CD4-positive, alpha-beta memory T cell (primary cell): ENCODE measurements around the gene HDAC7. TPM values are rescaled to one million over a fixed set of nuclear protein-coding genes. Genes with fewer than 3 reads are reported as not detected.
A peak's percentile ranks its signal among the peaks of the same experiment; 100 is the strongest.

Source experiments
- CTCF ChIA-PET: fragments of 350-600 bp; sonication (Branson Sonifier 250); formaldehyde crosslinking; loops from one replicate; lab custom pipeline; 2021; ENCODE audit warnings: inconsistent platforms; ENCODE audit not compliant: partially characterized antibody; lab: Charles Lee
- POLR2A ChIA-PET: fragments of 350-600 bp; sonication (Branson Sonifier 250); formaldehyde crosslinking; loops from one replicate; lab custom pipeline; 2021; ENCODE audit not compliant: partially characterized antibody; lab: Charles Lee
- DNase-seq, 5 donors: peaks; one replicate each; pipeline versions ENCODE4 v3.0.0 to v3.0.0-alpha.2; 2020 to 2022; ENCODE audit warnings: mixed read lengths in 1 of 5
- H3K27ac ChIP-seq: one replicate; pipeline ENCODE4 v1.7.0; 2013; ENCODE audit warnings: low read depth, low read length
- H3K27me3 ChIP-seq: 2 replicates; pipeline ENCODE4 v1.7.0; 2013; ENCODE audit warnings: mild to moderate bottlenecking, low read length, moderate library complexity; ENCODE audit not compliant: insufficient read depth
- H3K36me3 ChIP-seq: 2 replicates; pipeline ENCODE4 v1.7.0; 2013; ENCODE audit warnings: mild to moderate bottlenecking, low read length, moderate library complexity; ENCODE audit not compliant: insufficient read depth
- H3K4me1 ChIP-seq: 2 replicates; pipeline ENCODE4 v1.7.0; 2013; ENCODE audit warnings: mild to moderate bottlenecking, low read length, moderate library complexity; ENCODE audit not compliant: insufficient read depth
- H3K4me3 ChIP-seq, 2 donors: one replicate each; pipeline ENCODE4 v1.7.0; 2013; ENCODE audit warnings: low read length in 2 of 2, mild to moderate bottlenecking in 1 of 2
- H3K9me3 ChIP-seq, 2 donors: one replicate each; pipeline ENCODE4 v1.7.0; 2013; ENCODE audit warnings: low read length in 2 of 2, control low read depth in 1 of 2; ENCODE audit not compliant: control insufficient read depth in 1 of 2
- H3K27ac Mint-ChIP-seq, 7 donors: one replicate each; pipeline ENCODE4 v1.8.0; 2020 to 2021; ENCODE audit warnings: mixed read lengths in 7 of 7, mild to moderate bottlenecking in 6 of 7, inconsistent platforms in 3 of 7, moderate library complexity in 3 of 7
- H3K27me3 Mint-ChIP-seq, 2 donors: one replicate each; pipeline ENCODE4 v1.8.0; 2020 to 2021; ENCODE audit warnings: mixed read lengths in 2 of 2
- H3K36me3 Mint-ChIP-seq, 2 donors: one replicate each; pipeline ENCODE4 v1.8.0; 2020 to 2021; ENCODE audit warnings: mixed read lengths in 2 of 2, inconsistent platforms in 1 of 2, mild to moderate bottlenecking in 1 of 2
- H3K4me1 Mint-ChIP-seq, 4 donors: one replicate each; pipeline ENCODE4 v1.8.0; 2020 to 2021; ENCODE audit warnings: mixed read lengths in 4 of 4, mild to moderate bottlenecking in 1 of 4
- H3K4me3 Mint-ChIP-seq, 8 donors: one replicate each; pipeline ENCODE4 v1.8.0; 2020 to 2021; ENCODE audit warnings: mixed read lengths in 8 of 8, mild to moderate bottlenecking in 7 of 8, moderate library complexity in 6 of 8, inconsistent platforms in 3 of 8
- H3K9me3 Mint-ChIP-seq, 8 donors: one replicate each; pipeline ENCODE4 v1.8.0; 2020 to 2021; ENCODE audit warnings: mixed read lengths in 8 of 8, mild to moderate bottlenecking in 5 of 8, inconsistent platforms in 3 of 8, moderate library complexity in 1 of 8
- intact Hi-C: fragments of 100-400 bp; cut with micrococcal nuclease; formaldehyde crosslinking; loops from one replicate; pipeline ENCODE4 v1.15.1; 2023
- polyA plus RNA-seq, 2 donors: library from polyadenylated mRNA; unstranded; fragments of 300-500 nt; fragmentation: Illumina TruSeq; gene quantifications; one replicate each; pipeline ENCODE4 v1.2.3, GENCODE V29; 2021
- total RNA-seq, 2 experiments: library from RNA; stranded (reverse); gene quantifications; one replicate each; pipeline ENCODE4 v1.2.3, GENCODE V29; 2021

HDAC7 gene
- total and polyA plus RNA-seq, 4 experiments from 2014 or later, result 7.9 to 142 (median 83.1) TPM

DNA sequence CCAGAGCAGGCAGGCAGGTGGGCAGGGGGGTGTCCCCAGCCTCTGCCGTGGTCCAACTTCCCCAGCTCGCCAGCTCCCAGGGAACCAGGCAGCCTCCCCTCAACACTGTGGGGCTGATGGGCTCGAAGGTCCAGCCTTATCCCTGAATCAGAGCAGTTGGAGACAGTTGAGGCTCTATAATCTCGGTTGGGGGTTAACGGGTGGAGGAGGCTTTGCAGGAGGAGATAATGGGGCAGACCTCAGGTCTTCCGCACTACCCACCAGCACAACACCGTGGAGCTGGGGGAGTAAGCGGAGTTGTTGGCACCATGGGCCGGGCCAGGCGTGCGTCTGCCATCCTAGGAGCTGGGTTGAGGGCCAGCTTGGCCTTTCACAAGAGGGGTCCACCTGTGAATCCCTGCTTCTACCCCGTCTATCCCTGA lies 13.9 kb upstream of the HDAC7 start:
- peak overlapping the region; percentile 69 for H3K27ac ChIP-seq
- H3K27me3 ChIP-seq, result no peaks in the 10 kb centered on the region
- Mint-ChIP-seq H3K36me3 (no peaks in the 10 kb centered on the region), H3K9me3 (peaks cover 0 to 3% (median 0%) of the 10 kb centered on the region in 8 donors), H3K27me3 (no peaks in the 10 kb centered on the region), H3K27ac (peak overlapping the region; percentile 88 to 94 (median 93)), H3K4me1 (peaks cover 45 to 89% (median 70%) of the 10 kb centered on the region in 4 donors), H3K4me3 (peak overlapping the region in 5 of 8 donors; percentile 15 to 90 (median 23))
- POLR2A ChIA-PET, result interaction anchor here (0.8 to 19.2 kb wide), 14 partner anchors 9 to 323 kb away, joined by 3 to 516 read pairs (median 6); partner anchors contain the start of genes ASB8, HDAC7, RPAP3 and SLC48A1
- intact Hi-C loops, result loop anchor here (1.0 kb wide), 3 partner anchors 9 to 60 kb away; partner anchors contain the start of gene SLC48A1
- peak overlapping the region in 1 of 2 donors; percentile 35 for H3K4me3 ChIP-seq
- CTCF ChIA-PET, result interaction anchor here (0.8 to 22.4 kb wide), 10 partner anchors 8 to 120 kb away, joined by 3 to 568 read pairs (median 98); partner anchors contain the start of genes HDAC7 and SLC48A1
- no peak for DNase-seq
- peaks cover 85% of the 10 kb centered on the region for H3K4me1 ChIP-seq
- H3K36me3 ChIP-seq, result no peaks in the 10 kb centered on the region
- H3K9me3 ChIP-seq, result no peaks in the 10 kb centered on the region

DNA sequence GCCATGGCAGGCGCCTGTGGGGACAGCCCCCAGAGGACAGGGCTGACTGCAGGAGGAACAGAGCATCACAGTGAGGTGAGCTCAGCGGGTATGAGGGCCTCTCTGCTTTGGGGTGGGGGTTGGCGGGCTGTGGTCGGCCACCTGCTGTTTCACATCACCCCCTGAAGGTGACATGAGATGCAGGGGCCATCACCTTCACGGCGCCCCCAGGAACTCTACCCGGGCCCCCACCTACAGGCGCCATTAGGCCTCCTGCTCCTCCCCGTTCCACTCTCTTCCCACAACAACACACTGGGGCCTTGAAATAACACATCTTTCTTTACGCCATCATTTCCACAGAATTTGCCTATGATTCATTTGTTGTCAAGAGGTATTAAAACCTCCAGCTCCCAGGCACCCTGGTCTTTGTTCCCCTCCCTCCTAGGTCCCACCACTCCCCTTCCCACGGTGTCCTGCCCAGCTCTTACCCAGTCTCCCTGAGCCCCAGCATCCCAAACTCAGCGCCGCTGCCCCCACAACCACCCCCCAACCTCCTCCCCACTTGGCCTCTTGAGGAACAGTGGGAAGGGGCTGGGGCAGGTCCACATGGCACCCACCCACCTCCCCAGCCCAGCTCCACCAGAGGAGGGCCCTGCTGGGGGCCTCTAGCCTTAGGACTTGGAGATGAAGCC lies 12.7 kb upstream of the HDAC7 start:
- Histone ChIP-seq H3K9me3 (no peaks in the 10 kb centered on the region), H3K27ac (peak overlapping the region; percentile 69), H3K27me3 (no peaks in the 10 kb centered on the region), H3K36me3 (no peaks in the 10 kb centered on the region), H3K4me1 (peaks cover 87% of the 10 kb centered on the region), H3K4me3 (peak overlapping the region in 1 of 2 donors; percentile 35)
- ChIA-PET CTCF (interaction anchor here (0.9 to 22.4 kb wide), 10 partner anchors 8 to 119 kb away, joined by 3 to 568 read pairs (median 98); partner anchors contain the start of genes HDAC7, RAPGEF3 and SLC48A1), POLR2A (interaction anchor here (0.8 to 19.2 kb wide), 12 partner anchors 8 to 325 kb away, joined by 3 to 516 read pairs (median 10); partner anchors contain the start of genes ASB8, HDAC7, SLC48A1 and VDR)
- peak in 1 of 5 donors; percentile 60 for DNase-seq
- Mint-ChIP-seq H3K27ac (peak overlapping the region; percentile 88 to 94 (median 93)), H3K36me3 (no peaks in the 10 kb centered on the region), H3K4me1 (peaks cover 47 to 93% (median 73%) of the 10 kb centered on the region in 4 donors), H3K27me3 (no peaks in the 10 kb centered on the region), H3K4me3 (peak overlapping the region in 7 of 8 donors; percentile 77 to 90 (median 79)), H3K9me3 (peaks cover 0 to 3% (median 0%) of the 10 kb centered on the region in 8 donors)
- intact Hi-C loops, result loop anchor here (1.0 kb wide), 1 partner anchor 19 kb away; no protein-coding TSS in a partner anchor

DNA sequence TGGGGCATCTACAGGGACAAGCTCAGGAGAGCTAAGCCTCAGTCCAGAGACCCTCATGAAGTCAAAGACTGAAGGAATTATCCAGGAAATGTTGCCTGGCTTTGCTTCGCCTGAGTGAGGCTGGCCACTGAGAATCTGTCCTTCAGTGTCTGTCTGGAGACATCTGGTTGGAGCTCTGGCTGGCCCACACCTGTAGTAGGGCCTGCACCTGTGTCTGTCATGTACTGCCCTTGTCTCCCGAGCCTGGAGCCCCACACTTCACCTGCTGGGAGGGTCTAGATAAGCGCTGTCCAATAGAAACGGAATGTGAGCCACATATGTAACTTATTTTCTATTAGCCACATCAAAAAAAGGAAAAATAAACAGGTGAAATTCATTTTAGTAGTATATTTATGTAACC lies 9.9 kb upstream of the HDAC7 start:
- Mint-ChIP-seq H3K4me1 (peaks cover 50 to 93% (median 78%) of the 10 kb centered on the region in 4 donors), H3K36me3 (no peaks in the 10 kb centered on the region), H3K4me3 (peak overlapping the region in 1 of 8 donors; percentile 62), H3K9me3 (peaks cover 0 to 3% (median 0%) of the 10 kb centered on the region in 8 donors), H3K27me3 (no peaks in the 10 kb centered on the region), H3K27ac (peak overlapping the region; percentile 44 to 79 (median 57))
- ChIA-PET POLR2A (interaction anchor here (1.5 to 19.2 kb wide), 3 partner anchors 8 to 25 kb away, joined by 4 to 516 read pairs (median 270); partner anchors contain the start of gene HDAC7), CTCF (interaction anchor here (4.0 to 22.4 kb wide), 6 partner anchors 8 to 116 kb away, joined by 40 to 568 read pairs (median 354); partner anchors contain the start of genes HDAC7 and SLC48A1)
- Histone ChIP-seq H3K36me3 (no peaks in the 10 kb centered on the region), H3K4me3 (no peak overlapping the region), H3K9me3 (no peaks in the 10 kb centered on the region), H3K27ac (peak overlapping the region; percentile 26), H3K27me3 (no peaks in the 10 kb centered on the region), H3K4me1 (peaks cover 97% of the 10 kb centered on the region)
- intact Hi-C loops, result no loop called here
- DNase-seq, result no peak

DNA sequence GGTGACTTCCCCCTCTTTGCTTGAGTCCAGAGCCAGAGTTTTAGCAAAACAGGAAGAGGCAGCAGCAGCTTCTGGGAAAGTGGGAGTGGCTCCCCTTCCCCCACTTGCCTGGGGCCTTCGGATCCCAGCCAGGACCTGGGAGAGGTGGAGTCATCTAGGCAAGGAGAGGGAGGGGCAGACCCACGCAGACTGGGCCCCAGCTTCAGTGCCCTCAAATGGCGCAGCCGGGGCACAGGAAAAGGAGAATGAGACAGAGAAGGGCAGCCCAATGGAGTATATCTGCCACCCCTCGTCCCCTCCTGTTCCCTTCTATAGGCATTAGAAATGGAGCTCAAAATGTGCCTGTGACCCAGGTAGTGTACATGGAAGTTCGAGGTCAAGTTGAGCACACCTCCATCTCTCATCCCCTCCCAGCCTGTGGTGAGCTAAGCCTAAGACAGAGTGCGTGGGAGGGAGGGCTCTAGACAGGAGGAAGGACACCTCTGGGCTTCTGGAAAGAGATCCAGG lies 9.3 kb upstream of the HDAC7 start:
- H3K9me3 Mint-ChIP-seq, result peaks cover 0 to 3% (median 0%) of the 10 kb centered on the region in 8 donors
- no peaks in the 10 kb centered on the region for H3K9me3 ChIP-seq
- H3K4me1 ChIP-seq, result peaks cover 97% of the 10 kb centered on the region
- ChIA-PET CTCF (interaction anchor here (4.0 to 22.4 kb wide), 6 partner anchors 9 to 115 kb away, joined by 40 to 568 read pairs (median 354); partner anchors contain the start of genes HDAC7 and SLC48A1), POLR2A (interaction anchor here (0.7 to 19.2 kb wide), 5 partner anchors 9 to 67 kb away, joined by 3 to 516 read pairs (median 4); partner anchors contain the start of gene HDAC7)
- no peaks in the 10 kb centered on the region for H3K27me3 ChIP-seq
- H3K4me1 Mint-ChIP-seq, result peaks cover 49 to 93% (median 78%) of the 10 kb centered on the region in 4 donors
- H3K4me3 ChIP-seq, result no peak overlapping the region
- H3K36me3 Mint-ChIP-seq, result no peaks in the 10 kb centered on the region
- no peaks in the 10 kb centered on the region for H3K27me3 Mint-ChIP-seq
- peak overlapping the region in 4 of 8 donors; percentile 10 to 62 (median 21) for H3K4me3 Mint-ChIP-seq
- peak overlapping the region; percentile 26 for H3K27ac ChIP-seq
- H3K36me3 ChIP-seq, result no peaks in the 10 kb centered on the region
- no peak for DNase-seq
- intact Hi-C loops, result no loop called here
- peak overlapping the region; percentile 44 to 85 (median 73) for H3K27ac Mint-ChIP-seq

DNA sequence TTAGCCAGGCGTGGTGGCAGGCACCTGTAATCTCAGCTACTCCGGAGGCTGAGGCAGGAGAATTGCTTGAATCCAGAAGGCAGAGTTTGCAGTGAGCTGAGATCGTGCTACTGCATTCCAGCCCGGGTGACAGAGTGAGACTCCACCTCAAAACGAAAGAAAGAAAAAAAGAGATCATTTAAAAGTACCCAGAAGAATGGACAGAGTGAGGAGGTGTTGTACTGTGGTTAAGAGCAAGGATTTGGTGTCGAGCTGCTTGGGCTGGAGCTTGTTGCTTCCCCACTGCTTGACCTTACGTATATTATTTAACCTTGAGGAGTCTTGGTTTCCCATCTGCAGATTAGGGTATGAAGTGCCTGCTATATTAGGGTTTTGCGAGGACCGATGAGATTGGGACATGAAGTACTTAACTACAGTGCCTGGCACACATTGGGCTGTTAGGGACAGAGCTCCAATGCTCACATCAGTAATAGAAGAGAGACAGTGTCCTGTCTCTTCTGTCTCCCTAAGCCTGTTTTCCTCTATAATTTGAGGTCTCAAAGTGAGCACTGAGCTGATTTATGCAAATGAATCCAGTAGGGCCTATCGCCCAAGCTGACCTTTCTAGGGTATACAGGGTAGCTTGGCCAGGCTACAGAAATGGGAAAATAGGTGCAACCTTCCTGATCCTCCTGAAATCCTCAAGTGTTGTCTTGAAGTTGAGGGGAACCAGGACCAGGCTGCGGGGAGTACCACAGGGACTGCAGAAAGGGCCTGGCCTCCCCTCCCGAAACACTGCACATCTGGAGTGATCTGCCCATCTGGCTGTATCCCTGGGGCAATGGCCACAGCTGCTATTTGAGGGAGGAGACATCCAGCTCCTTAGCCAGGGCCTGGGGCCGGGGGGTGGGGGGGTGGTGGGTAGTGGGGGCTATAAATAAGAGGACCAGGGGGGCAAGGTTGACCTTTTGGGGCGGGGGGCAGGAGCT lies 8.6 kb upstream of the HDAC7 start:
- no peaks in the 10 kb centered on the region for H3K36me3 Mint-ChIP-seq
- intact Hi-C loops, result no loop called here
- Histone ChIP-seq H3K4me3 (no peak overlapping the region), H3K9me3 (no peaks in the 10 kb centered on the region), H3K4me1 (peaks cover 97% of the 10 kb centered on the region), H3K36me3 (no peaks in the 10 kb centered on the region), H3K27me3 (no peaks in the 10 kb centered on the region), H3K27ac (no peak overlapping the region)
- H3K4me3 Mint-ChIP-seq, result peak overlapping the region in 4 of 8 donors; percentile 29 to 62 (median 48)
- ChIA-PET POLR2A (interaction anchor here (0.7 to 19.2 kb wide), 4 partner anchors 9 to 67 kb away, joined by 3 to 516 read pairs (median 136); partner anchors contain the start of gene HDAC7), CTCF (interaction anchor here (4.0 to 22.4 kb wide), 6 partner anchors 8 to 114 kb away, joined by 40 to 568 read pairs (median 354); partner anchors contain the start of genes HDAC7 and SLC48A1)
- peaks cover 50 to 93% (median 78%) of the 10 kb centered on the region in 4 donors for H3K4me1 Mint-ChIP-seq
- DNase-seq, result no peak
- H3K9me3 Mint-ChIP-seq, result peaks cover 0 to 3% (median 0%) of the 10 kb centered on the region in 8 donors
- H3K27me3 Mint-ChIP-seq, result no peaks in the 10 kb centered on the region
- H3K27ac Mint-ChIP-seq, result peak overlapping the region; percentile 79 to 92 (median 89)

DNA sequence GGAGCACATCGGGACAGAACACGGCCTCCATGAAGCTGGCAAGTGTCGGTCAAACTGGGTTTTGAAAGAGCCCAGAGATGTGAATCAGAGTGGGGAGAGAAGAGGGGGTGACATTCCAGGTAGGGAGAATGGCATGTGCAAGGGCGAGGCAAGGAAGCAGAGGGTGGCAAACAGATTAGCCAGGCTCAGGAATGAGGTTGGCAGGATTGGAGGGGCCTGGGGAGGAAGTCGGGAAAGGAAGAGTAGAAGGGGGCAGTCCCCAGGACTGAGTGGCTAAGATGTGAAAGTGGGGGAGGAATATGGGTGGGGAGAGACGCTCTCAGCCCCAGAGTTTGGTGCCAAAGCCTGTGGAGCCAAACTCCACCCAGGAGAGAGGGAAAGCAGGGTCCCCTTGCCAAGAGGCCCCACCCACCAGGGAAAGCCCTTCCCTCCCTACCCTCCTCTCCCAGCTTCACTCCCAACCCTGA lies 5.5 kb upstream of the HDAC7 start:
- H3K27me3 Mint-ChIP-seq, result no peaks in the 10 kb centered on the region
- DNase-seq, result no peak
- CTCF ChIA-PET, result interaction anchor here (1.6 to 22.4 kb wide), 4 partner anchors 11 to 83 kb away, joined by 4 to 568 read pairs (median 10); no protein-coding TSS in a partner anchor
- H3K36me3 Mint-ChIP-seq, result no peaks in the 10 kb centered on the region
- peaks cover 97% of the 10 kb centered on the region for H3K4me1 ChIP-seq
- H3K27ac ChIP-seq, result peak overlapping the region; percentile 53
- intact Hi-C loops, result no loop called here
- H3K9me3 Mint-ChIP-seq, result peaks cover 0 to 2% (median 0%) of the 10 kb centered on the region in 8 donors
- H3K36me3 ChIP-seq, result no peaks in the 10 kb centered on the region
- POLR2A ChIA-PET, result interaction anchor here (1.6 to 19.2 kb wide), 6 partner anchors 8 to 119 kb away, joined by 4 to 516 read pairs (median 10); partner anchors contain the start of gene RPAP3
- H3K4me1 Mint-ChIP-seq, result peaks cover 61 to 93% (median 80%) of the 10 kb centered on the region in 4 donors
- no peaks in the 10 kb centered on the region for H3K9me3 ChIP-seq
- no peaks in the 10 kb centered on the region for H3K27me3 ChIP-seq
- peak overlapping the region; percentile 93 to 98 (median 96) for H3K27ac Mint-ChIP-seq
- peak overlapping the region in 7 of 8 donors; percentile 24 to 88 (median 83) for H3K4me3 Mint-ChIP-seq
- no peak overlapping the region for H3K4me3 ChIP-seq
